Stimulated activated CD8-positive, alpha-beta memory T cell treated with anti-CD3 and anti-CD28 coated beads, Interleukin-15, amount 100 ng/mL, for 48 hours (primary cell): ENCODE measurements around the gene TNS1.

Experiments
- DNase-seq, 2 donors: peaks; one replicate each; pipeline ENCODE4 v3.0.0-alpha.2; 2020; ENCODE audit warnings: low read depth in 2 of 2

Gene TNS1

DNA sequence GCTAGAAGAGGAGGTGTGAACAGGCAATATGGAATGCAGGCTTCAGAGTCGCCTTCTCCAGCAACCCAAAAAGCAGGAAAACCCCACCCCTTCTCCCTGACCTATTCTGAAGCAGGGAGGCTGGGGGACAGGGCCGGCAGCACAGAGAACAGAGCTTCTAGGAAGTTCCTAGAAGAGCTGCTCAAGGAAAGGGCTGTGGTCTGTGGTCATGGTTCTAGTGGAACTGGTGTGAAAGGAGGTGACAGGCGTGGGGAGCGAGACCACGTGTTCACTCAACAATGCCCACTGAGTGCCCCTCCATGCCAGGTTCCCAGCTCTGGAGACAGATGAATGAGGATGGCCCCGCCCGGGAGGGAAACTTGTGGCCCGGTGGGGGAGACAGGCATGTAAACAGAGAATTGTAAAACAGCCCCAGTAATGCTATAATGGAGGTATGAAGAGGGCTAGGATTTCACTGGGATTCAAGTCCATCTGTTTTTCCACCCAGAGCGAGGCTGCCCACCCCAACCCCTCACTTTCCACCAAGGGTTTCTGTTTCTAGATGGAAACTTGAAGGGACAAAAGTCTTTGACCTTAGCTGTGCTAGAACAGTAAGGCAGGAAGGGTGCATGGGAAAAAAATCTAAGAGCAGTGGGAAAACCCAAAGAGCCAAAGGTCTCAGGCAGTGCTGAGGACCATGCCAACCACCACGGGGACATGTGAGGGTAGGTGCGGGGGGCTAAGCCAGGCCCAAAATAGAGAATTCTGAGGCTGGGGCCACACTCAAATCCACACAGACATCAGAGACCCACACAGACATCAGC lies 71.8 kb downstream of the TNS1 start:
- DNase-seq = no peak

DNA sequence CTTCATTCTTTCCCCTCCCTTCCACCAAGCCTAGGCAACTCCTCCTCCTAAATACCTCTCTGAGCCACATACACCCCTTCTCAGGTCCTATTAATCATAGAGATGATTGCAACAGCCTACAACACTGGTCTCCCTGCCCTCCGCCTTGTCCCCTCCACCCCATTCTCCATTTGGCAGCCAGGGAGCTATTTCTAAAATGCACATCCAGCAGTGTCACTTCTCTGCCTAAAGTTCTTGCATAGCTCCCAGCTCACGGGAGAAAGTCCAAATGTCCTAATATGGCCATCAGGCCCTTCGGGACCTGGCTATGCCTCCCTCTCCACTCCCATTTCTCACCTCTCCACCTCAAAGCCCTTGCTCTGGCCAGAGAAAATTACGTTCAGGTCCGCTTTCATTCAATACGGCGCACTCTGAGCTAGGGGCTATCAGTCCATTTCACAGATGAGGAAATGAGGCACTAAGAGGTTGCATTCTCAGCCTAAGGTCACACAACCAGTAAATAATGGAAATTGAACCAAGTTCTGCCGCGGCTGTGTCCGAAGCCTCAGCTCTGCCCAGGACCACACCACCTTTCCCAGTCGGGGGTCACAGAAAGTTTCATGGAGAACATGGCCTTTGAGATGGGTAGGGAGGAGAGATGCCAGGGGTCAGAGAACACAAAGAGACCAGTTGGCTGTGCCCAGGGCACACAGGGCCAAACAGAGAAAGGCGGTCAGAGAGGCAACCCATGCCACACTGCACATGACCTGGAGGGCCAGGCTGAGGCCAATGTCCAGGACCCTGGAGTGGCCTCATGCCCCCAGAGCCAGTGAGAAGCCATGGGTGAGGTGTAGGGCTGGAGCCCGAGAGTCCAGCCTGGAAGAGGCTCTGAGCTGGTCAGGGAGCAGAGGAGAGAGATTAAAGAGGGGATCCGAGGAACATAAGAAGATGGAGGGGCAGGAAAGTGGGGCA lies 72.8 kb downstream of the TNS1 start:
- DNase-seq = no peak

DNA sequence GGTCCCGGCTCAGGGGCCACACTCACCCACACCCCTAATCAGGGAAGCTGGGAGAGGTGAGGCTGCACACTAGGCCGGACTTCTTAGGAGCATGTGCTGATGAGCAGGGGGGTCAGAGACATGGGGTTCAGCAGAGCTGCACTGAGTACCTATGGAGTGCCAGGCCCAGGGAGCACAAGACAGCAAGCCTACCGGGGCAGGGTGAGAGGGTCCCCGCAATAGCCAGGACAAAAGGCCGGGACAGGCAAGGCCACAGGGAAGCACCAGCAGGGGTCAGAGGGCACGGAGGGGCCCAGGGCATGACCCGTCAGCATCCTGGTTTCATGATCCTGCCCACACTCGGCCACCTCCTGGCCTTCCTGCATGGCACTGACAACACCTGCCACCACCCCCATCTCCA lies 73.5 kb downstream of the TNS1 start:
- DNase-seq = no peak

- DNase-seq = no peak
Observed at GRCh38 chr2:217928324-217929181, 74.2 kb downstream of the TNS1 start.

GRCh38 chr2:217927601-217928323 lies 75.0 kb downstream of the TNS1 start:
- DNase-seq = no peak

GRCh38 chr2:217926801-217927200 lies 76.0 kb downstream of the TNS1 start:
- no peak for DNase-seq

- DNase-seq = no peak
Observed at GRCh38 chr2:217924346-217924901, 78.4 kb downstream of the TNS1 start.

DNA sequence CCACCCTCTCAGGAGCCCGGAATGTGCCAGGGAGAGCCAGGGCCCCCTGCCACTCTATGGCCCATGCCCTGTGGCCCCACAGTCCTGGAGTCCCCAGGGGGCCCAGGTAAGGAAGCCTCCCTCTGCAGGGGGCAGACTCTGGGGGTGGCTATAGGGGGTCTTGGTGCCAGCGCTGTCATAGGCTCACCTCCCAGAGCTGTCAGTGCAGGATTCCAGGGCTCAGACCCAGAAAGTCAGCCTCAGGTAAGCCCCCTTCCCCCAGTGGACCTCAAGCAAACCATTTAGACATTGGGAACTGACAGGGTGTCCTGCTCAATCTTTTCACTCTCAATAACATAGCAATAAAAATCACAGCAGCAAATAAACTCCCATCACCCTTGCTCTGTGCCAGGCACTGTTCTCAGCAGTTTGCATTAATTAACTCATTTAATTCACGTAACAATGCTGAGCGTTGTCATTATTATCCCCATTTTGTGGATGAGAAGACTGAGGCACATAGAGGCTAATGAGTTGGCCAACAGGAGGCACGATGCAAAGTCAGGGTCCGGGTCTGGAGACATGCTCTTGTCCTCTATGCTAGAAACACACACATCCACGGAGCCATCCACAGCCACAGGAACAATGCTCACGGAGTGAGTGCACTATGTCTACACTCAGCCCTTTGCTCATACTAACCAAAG lies 79.6 kb downstream of the TNS1 start:
- DNase-seq = no peak

GRCh38 chr2:217922101-217923006 lies 80.4 kb downstream of the TNS1 start:
- no peak for DNase-seq

- DNase-seq = no peak
Observed at GRCh38 chr2:217920879-217921603, 81.8 kb downstream of the TNS1 start.

GRCh38 chr2:217919781-217920351 lies 82.9 kb downstream of the TNS1 start:
- DNase-seq = no peak

GRCh38 chr2:217919204-217919603 lies 83.6 kb downstream of the TNS1 start:
- no peak for DNase-seq

- DNase-seq = no peak
Observed at GRCh38 chr2:217918308-217919024, 84.3 kb downstream of the TNS1 start.

DNA sequence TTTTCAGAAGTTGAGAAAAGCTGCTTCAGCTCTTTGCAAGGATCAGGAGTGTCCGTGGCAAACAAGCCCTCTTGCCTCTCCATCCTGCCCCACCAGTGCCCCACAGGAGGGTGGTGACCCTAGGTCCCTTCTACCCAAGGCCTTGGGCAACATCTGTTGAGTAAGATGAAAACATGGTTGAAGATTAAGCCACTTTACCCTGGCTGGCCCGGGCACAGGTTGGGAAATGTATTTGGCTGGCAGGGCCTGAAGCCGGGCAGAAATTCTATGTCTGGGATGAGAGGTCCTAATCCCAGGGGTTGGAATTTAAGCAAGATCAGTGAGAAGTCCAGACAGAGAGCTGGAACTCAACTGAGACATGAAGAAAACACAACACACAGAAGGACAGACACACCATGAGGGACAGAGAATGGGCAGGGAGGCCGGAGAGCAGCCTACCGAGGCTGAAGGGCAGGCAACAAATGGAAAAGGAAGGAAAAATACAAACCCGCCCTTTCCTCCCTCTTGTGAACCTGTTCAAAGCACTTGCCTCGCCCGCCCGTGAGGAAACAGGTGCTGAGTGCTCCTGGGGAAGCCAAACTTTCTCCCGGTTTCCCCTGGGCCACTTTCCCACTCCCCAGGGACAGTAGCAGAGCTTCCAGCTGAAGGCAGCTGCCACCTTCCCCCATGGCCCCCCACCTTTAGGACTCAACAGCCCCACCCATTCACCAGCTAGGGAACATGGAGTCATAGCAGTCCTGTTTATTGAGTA lies 86.1 kb downstream of the TNS1 start:
- DNase-seq = no peak

GRCh38 chr2:217915706-217916105 lies 87.1 kb downstream of the TNS1 start:
- no peak for DNase-seq

DNA sequence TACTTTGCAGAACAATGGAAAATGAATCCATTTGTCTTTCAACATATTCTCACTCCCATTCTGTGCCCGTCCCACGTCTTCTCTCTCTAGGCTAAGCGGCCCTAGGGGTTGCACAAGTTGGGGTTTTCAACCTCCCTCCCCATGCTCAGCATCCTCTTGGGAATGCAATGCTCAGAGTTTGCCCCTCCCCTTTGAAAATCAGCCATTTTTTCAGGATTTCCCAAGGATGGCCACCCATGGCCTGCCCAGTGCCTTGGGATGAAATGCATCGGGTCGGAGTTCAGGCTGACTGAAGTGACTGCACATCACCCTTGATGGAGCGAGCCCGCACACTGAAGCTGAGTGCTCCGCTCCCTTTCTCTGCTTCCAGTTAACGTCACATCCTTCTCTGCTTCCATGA lies 87.9 kb downstream of the TNS1 start:
- no peak for DNase-seq

DNA sequence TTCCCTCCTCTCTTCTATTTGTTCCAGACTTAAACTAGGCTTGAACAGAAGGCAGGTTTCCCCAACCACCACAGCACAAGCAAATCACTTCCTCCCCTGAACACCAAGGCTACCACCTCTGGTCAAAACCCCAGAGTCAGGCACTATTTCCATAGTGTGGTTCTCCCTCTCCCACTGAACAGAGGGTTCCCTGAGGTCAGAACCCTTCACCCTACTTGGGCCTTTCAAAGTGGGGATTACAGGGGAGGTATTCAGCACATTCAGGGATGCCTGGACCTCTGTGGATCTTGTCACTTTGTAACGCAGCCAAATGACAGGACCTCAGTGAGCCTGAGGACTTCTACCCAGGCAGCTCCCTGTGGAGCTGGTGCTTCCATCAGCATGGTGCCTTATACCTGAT lies 88.7 kb downstream of the TNS1 start:
- DNase-seq = no peak
